ENCODE measurements around the gene ING1.

- TF ChIP-seq, protein P1, sequence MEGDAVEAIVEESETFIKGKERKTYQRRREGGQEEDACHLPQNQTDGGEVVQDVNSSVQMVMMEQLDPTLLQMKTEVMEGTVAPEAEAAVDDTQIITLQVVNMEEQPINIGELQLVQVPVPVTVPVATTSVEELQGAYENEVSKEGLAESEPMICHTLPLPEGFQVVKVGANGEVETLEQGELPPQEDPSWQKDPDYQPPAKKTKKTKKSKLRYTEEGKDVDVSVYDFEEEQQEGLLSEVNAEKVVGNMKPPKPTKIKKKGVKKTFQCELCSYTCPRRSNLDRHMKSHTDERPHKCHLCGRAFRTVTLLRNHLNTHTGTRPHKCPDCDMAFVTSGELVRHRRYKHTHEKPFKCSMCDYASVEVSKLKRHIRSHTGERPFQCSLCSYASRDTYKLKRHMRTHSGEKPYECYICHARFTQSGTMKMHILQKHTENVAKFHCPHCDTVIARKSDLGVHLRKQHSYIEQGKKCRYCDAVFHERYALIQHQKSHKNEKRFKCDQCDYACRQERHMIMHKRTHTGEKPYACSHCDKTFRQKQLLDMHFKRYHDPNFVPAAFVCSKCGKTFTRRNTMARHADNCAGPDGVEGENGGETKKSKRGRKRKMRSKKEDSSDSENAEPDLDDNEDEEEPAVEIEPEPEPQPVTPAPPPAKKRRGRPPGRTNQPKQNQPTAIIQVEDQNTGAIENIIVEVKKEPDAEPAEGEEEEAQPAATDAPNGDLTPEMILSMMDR (IDR thresholded peaks at IDR 0.05) = no peak
- no peak for TF ChIP-seq POLR2A (IDR thresholded peaks at IDR 0.05)
These were observed at the start of gene ING1 for GRCh38 chr13:110713642-110713952.
